ENCODE measurements around the gene LSM7.

Gene LSM7

GRCh38 chr19:2306281-2306806, 22.0 kb downstream of the LSM7 start:
- TF ChIP-seq, protein P1, sequence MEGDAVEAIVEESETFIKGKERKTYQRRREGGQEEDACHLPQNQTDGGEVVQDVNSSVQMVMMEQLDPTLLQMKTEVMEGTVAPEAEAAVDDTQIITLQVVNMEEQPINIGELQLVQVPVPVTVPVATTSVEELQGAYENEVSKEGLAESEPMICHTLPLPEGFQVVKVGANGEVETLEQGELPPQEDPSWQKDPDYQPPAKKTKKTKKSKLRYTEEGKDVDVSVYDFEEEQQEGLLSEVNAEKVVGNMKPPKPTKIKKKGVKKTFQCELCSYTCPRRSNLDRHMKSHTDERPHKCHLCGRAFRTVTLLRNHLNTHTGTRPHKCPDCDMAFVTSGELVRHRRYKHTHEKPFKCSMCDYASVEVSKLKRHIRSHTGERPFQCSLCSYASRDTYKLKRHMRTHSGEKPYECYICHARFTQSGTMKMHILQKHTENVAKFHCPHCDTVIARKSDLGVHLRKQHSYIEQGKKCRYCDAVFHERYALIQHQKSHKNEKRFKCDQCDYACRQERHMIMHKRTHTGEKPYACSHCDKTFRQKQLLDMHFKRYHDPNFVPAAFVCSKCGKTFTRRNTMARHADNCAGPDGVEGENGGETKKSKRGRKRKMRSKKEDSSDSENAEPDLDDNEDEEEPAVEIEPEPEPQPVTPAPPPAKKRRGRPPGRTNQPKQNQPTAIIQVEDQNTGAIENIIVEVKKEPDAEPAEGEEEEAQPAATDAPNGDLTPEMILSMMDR (conservative IDR thresholded peaks at IDR 0.05; ENCODE audit: low read depth, low read length) = no peak
- no peak for DNase-seq (ENCODE audit: low read depth)
- H3K4me3 ChIP-seq (ENCODE audit: low read length) = no peak overlapping the region

- H3K4me3 ChIP-seq (ENCODE audit: low read length) = no peak overlapping the region
- TF ChIP-seq, protein P1 (conservative IDR thresholded peaks at IDR 0.05; ENCODE audit: low read depth, low read length) = no peak
- DNase-seq (ENCODE audit: low read depth) = no peak
These were observed 22.7 kb downstream of the LSM7 start for GRCh38 chr19:2305452-2306280.

GRCh38 chr19:2303211-2303798, 25.1 kb downstream of the LSM7 start:
- DNase-seq (ENCODE audit: low read depth) = no peak
- TF ChIP-seq, protein P1 (conservative IDR thresholded peaks at IDR 0.05; ENCODE audit: low read depth, low read length) = no peak
- no peak overlapping the region for H3K4me3 ChIP-seq (ENCODE audit: low read length)

- TF ChIP-seq, protein P1 (conservative IDR thresholded peaks at IDR 0.05; ENCODE audit: low read depth, low read length) = no peak
- no peak overlapping the region for H3K4me3 ChIP-seq (ENCODE audit: low read length)
- no peak for DNase-seq (ENCODE audit: low read depth)
These were observed 25.8 kb downstream of the LSM7 start for GRCh38 chr19:2302319-2303210.

DNA sequence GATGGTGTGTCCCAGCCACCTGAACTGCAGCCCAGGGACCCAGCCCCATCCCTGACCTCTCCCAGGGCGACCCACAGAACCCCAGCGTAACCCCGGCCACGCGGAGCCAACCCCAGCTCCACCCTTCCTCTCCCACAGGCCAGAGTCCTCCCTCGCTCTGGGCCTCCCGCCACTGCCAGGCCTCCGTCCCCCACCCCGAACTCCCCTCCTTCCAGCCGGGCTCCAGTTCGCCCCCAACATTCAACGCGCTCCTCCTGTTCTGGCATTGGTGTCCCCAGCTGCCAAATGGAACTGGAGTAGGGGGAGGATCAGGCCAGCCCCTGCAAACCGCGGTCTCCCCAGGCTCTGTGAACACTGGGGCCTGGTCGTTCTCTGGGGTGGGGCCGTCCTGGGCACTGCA, 27.9 kb downstream of the LSM7 start:
- H3K4me3 ChIP-seq (ENCODE audit: low read length) = no peak overlapping the region
- no peak for DNase-seq (ENCODE audit: low read depth)
- TF ChIP-seq, protein P1 (conservative IDR thresholded peaks at IDR 0.05; ENCODE audit: low read depth, low read length) = no peak

GRCh38 chr19:2296141-2296540, 32.2 kb downstream of the LSM7 start:
- H3K4me3 ChIP-seq (ENCODE audit: low read length) = no peak overlapping the region
- TF ChIP-seq, protein P1 (conservative IDR thresholded peaks at IDR 0.05; ENCODE audit: low read depth, low read length) = no peak
- no peak for DNase-seq (ENCODE audit: low read depth)
